ENCODE measurements around the gene LILRA6. TPM values are rescaled to one million over a fixed set of nuclear protein-coding genes. Genes with fewer than 3 reads are reported as not detected.
"Not testable (repeated sequence)": the region's sequence is repeated elsewhere in the genome, so short reads cannot be mapped to it uniquely, and the experiment has no call there.

LILRA6 gene
- total and polyA plus RNA-seq, 5 experiments from 2014 or later = 0.25 to 0.39 TPM; not detected in 3

- DNase-seq, H3K9me3 Mint-ChIP-seq, POLR2A ChIA-PET, H3K27ac Mint-ChIP-seq, H3K36me3 Mint-ChIP-seq, ATAC-seq: not testable (repeated sequence)
- H3K4me3 Mint-ChIP-seq = peak overlapping the region in 1 of 10 donors; percentile 47
- peaks cover 15 to 61% (median 42%) of the 10 kb centered on the region in 5 donors for H3K27me3 Mint-ChIP-seq
- H3K4me1 Mint-ChIP-seq = peaks cover 0 to 29% (median 0%) of the 10 kb centered on the region in 4 donors
Measured at GRCh38 chr19:54278571-54279195, 36.1 kb upstream of the LILRA6 start.

GRCh38 chr19:54278056-54278455, 35.5 kb upstream of the LILRA6 start:
- H3K27ac Mint-ChIP-seq, DNase-seq, ATAC-seq, H3K36me3 Mint-ChIP-seq, H3K9me3 Mint-ChIP-seq, POLR2A ChIA-PET: not testable (repeated sequence)
- peak overlapping the region in 1 of 10 donors; percentile 47 for H3K4me3 Mint-ChIP-seq
- peaks cover 16 to 61% (median 40%) of the 10 kb centered on the region in 5 donors for H3K27me3 Mint-ChIP-seq
- peaks cover 0 to 24% (median 0%) of the 10 kb centered on the region in 4 donors for H3K4me1 Mint-ChIP-seq

DNA sequence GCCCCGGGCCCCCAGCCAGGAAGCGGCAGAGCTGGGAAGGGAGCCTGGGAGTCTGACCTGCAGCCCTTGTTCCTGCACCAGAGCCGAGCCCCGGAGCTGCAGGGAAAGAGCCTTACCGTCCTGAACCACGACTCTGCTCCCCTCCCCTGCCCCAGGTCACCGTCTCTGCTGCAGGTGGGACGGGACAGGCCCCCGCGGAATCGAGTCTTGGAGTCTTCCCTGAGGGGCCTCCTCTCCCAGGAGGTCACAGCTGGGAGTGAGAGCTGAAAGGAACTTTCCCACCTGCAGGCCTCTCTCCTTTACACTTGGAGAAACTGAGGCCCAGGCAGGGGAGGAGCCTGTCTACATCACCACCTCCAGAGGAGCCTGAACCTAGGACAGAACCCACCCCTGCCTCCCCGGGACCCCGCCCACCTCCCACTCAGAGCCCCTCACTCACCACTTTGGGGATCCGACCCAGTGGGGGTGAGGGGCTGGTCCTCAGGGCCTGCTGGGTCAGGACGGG, 34.6 kb upstream of the LILRA6 start:
- H3K36me3 Mint-ChIP-seq, ATAC-seq, H3K4me3 Mint-ChIP-seq, H3K9me3 Mint-ChIP-seq, POLR2A ChIA-PET, DNase-seq, H3K27ac Mint-ChIP-seq: not testable (repeated sequence)
- Mint-ChIP-seq H3K4me1 (peaks cover 0 to 15% (median 0%) of the 10 kb centered on the region in 4 donors), H3K27me3 (peaks cover 15 to 62% (median 41%) of the 10 kb centered on the region in 5 donors)

DNA sequence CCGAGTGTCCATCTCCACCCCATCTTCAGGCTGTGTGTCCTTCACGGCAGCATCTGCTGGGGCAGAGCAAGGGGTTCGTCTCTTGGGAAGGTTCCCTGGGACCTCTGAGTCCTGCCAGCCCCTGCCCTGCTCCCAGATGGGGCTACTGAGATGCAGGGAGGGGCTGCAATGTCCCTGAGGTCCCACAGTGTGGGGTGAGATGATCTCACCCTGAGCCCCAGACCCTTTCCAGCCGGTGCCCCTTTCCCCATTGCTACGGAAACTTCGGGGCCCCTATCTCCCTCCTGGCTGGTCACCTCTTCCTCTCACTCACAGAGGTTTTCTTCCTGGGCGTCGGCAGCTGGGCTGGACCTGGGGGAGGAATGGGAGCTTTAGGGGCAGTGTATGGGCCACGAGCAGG, 33.4 kb upstream of the LILRA6 start:
- Mint-ChIP-seq H3K27me3 (peaks cover 10 to 58% (median 37%) of the 10 kb centered on the region in 5 donors), H3K27ac (no peak overlapping the region), H3K4me1 (peaks cover 0 to 5% (median 0%) of the 10 kb centered on the region in 4 donors), H3K4me3 (no peak overlapping the region), H3K36me3 (no peaks in the 10 kb centered on the region), H3K9me3 (no peaks in the 10 kb centered on the region)
- POLR2A ChIA-PET = no interaction called here
- DNase-seq (no peak), ATAC-seq (no peak)

DNA sequence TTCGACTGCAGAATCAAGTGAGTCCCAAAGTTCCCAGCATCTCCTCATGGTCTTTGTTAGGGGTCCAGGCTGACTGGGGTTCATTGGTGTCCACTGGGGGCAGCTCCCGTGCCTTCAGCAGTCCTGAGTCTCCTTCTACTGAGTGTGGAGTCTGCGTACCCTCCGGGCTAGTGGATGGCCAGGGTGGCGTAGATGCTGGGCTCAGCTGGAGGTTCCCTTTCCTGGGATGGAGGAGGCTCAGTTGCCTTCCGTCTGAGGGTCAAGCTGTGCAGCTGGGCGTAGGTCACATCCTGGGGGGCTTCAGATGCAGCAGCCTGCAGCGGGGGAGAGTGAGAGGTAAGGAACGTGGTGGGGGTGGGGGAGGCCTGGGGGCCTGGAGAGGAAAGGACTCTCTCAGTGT, 31.9 kb upstream of the LILRA6 start:
- H3K27ac Mint-ChIP-seq = peak overlapping the region in 1 of 10 donors; percentile 49
- POLR2A ChIA-PET, ATAC-seq, H3K9me3 Mint-ChIP-seq, H3K4me3 Mint-ChIP-seq, H3K36me3 Mint-ChIP-seq, DNase-seq, H3K4me1 Mint-ChIP-seq: not testable (repeated sequence)
- H3K27me3 Mint-ChIP-seq = peaks cover 10 to 44% (median 36%) of the 10 kb centered on the region in 5 donors

DNA sequence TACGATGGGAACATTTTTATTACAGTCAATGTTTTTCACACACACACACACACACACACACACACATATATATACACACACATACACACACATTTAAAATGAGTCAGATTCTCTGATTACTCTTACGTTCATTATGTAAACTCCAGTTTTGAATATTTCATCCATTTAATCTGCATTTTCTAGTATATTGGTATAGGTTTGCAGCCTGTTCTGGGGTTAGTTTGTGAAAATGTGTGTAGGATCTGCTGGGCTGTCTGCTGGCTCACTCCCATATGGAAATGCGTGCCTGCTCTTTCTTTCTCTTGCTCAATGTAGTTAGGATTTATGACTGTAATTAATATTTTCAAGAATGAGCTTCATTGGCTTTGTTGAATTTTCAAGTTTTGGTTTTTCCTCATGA, 31.2 kb upstream of the LILRA6 start:
- H3K27me3 Mint-ChIP-seq = peaks cover 8 to 37% (median 30%) of the 10 kb centered on the region in 5 donors
- no peaks in the 10 kb centered on the region for H3K4me1 Mint-ChIP-seq
- POLR2A ChIA-PET = no interaction called here
- ATAC-seq (no peak), DNase-seq (no peak)
- H3K4me3 Mint-ChIP-seq = no peak overlapping the region
- no peaks in the 10 kb centered on the region for H3K36me3 Mint-ChIP-seq
- H3K9me3 Mint-ChIP-seq = no peaks in the 10 kb centered on the region
- no peak overlapping the region for H3K27ac Mint-ChIP-seq

DNA sequence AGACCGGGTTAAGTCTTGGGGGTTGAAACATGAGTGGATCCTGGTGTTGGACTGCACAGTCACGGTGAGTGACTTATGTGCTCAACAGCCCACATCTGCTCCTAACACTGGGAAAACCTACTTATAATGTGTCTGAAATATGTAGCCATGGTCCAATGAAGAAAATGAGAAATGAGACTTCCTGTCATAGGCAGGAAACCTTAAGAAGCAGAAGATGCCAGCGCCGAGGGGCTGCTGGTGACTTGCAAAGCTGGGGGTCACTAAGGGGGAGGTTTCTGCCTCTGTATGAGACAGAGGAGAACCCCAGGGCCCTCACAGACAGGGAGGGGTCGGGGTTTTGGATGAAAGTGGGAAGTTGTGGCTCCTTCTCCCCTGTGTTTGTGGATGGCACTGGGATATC, 29.6 kb upstream of the LILRA6 start:
- H3K4me3 Mint-ChIP-seq, ATAC-seq, POLR2A ChIA-PET, H3K4me1 Mint-ChIP-seq, DNase-seq, H3K27ac Mint-ChIP-seq, H3K9me3 Mint-ChIP-seq, H3K36me3 Mint-ChIP-seq: not testable (repeated sequence)
- H3K27me3 Mint-ChIP-seq = peaks cover 8 to 34% (median 29%) of the 10 kb centered on the region in 5 donors

- POLR2A ChIA-PET, H3K9me3 Mint-ChIP-seq: not testable (repeated sequence)
- H3K27me3 Mint-ChIP-seq = peaks cover 8 to 33% (median 29%) of the 10 kb centered on the region in 5 donors
Measured at GRCh38 chr19:54271587-54271986, 29.0 kb upstream of the LILRA6 start.

GRCh38 chr19:54271106-54271505, 28.5 kb upstream of the LILRA6 start:
- H3K27me3 Mint-ChIP-seq = peaks cover 8 to 32% (median 26%) of the 10 kb centered on the region in 5 donors
- no peaks in the 10 kb centered on the region for H3K36me3 Mint-ChIP-seq
- H3K4me1 Mint-ChIP-seq = no peaks in the 10 kb centered on the region
- DNase-seq (no peak), ATAC-seq (no peak)
- H3K9me3 Mint-ChIP-seq = no peaks in the 10 kb centered on the region
- no peak overlapping the region for H3K27ac Mint-ChIP-seq
- no peak overlapping the region for H3K4me3 Mint-ChIP-seq
- POLR2A ChIA-PET = no interaction called here

More at GRCh38 chr19:54271587-54271986, 29.0 kb upstream of the LILRA6 start:
- H3K27ac Mint-ChIP-seq, ATAC-seq, DNase-seq, H3K36me3 Mint-ChIP-seq, H3K4me1 Mint-ChIP-seq, H3K4me3 Mint-ChIP-seq: not testable (repeated sequence)

DNA sequence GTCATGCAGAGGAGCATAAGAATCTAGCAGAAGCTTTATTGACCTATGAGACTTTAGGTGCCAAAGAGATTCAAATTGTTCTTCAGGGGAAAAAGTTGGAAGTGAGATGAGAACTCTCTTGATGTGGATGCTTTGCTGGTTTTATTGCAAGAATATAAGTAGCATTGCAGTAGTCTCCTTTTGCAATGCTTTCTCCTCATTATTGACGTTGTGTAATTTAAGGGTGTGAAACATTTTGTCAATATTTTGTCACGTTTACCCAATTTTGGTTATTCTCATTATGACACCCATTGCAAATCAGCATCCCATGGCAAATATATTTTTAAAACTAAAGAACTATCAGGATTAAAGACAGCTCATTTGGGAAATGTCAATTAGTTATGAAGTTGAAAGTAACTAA, 26.3 kb upstream of the LILRA6 start:
- POLR2A ChIA-PET = no interaction called here
- Mint-ChIP-seq H3K4me1 (peaks cover 0 to 4% (median 0%) of the 10 kb centered on the region in 4 donors), H3K9me3 (no peaks in the 10 kb centered on the region), H3K4me3 (no peak overlapping the region), H3K27me3 (peaks cover 16 to 28% (median 21%) of the 10 kb centered on the region in 5 donors), H3K36me3 (no peaks in the 10 kb centered on the region), H3K27ac (no peak overlapping the region)
- DNase-seq = no peak
- no peak for ATAC-seq

DNA sequence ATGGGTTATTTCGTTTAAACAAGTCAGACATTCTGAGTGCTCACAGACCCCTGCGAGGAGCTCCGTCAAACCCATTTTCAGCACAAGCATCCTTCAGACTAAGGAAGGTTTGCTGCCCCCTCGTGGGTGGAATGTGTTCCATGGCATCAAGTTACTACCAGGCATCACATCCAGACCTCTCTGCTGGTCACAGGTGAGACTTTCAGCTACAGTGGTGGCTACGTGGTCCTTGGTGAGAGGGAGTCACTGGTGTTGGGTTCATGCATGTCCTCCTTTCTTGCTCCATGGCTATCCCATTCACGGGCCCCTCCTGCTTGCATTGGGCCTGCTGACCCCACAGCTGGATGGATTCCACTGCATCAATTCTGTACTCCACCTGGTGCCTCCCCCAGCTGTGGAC, 23.5 kb upstream of the LILRA6 start:
- POLR2A ChIA-PET = no interaction called here
- Mint-ChIP-seq H3K36me3 (no peaks in the 10 kb centered on the region), H3K4me1 (peaks cover 0 to 4% (median 0%) of the 10 kb centered on the region in 4 donors), H3K27ac (peak overlapping the region in 1 of 10 donors; percentile 71), H3K4me3 (no peak overlapping the region), H3K9me3 (no peaks in the 10 kb centered on the region), H3K27me3 (peaks cover 12 to 20% (median 15%) of the 10 kb centered on the region in 5 donors)
- peak; percentile 52 to 61 for ATAC-seq
- DNase-seq = peak in 9 of 10 donors; percentile 26 to 78 (median 50)

- Mint-ChIP-seq H3K27me3 (peaks cover 7 to 12% (median 8%) of the 10 kb centered on the region in 5 donors), H3K4me1 (peaks cover 0 to 4% (median 0%) of the 10 kb centered on the region in 4 donors), H3K27ac (no peak overlapping the region), H3K4me3 (no peak overlapping the region), H3K36me3 (no peaks in the 10 kb centered on the region), H3K9me3 (no peaks in the 10 kb centered on the region)
- ATAC-seq (no peak), DNase-seq (no peak)
- POLR2A ChIA-PET = no interaction called here
Measured at GRCh38 chr19:54262470-54262869, 19.9 kb upstream of the LILRA6 start.

GRCh38 chr19:54262066-54262465, 19.5 kb upstream of the LILRA6 start:
- H3K4me3 Mint-ChIP-seq = no peak overlapping the region
- POLR2A ChIA-PET = no interaction called here
- H3K27ac Mint-ChIP-seq = no peak overlapping the region
- H3K36me3 Mint-ChIP-seq = no peaks in the 10 kb centered on the region
- no peaks in the 10 kb centered on the region for H3K9me3 Mint-ChIP-seq
- peaks cover 7 to 12% (median 8%) of the 10 kb centered on the region in 5 donors for H3K27me3 Mint-ChIP-seq
- no peak for ATAC-seq
- no peak for DNase-seq
- peaks cover 0 to 4% (median 0%) of the 10 kb centered on the region in 4 donors for H3K4me1 Mint-ChIP-seq

DNA sequence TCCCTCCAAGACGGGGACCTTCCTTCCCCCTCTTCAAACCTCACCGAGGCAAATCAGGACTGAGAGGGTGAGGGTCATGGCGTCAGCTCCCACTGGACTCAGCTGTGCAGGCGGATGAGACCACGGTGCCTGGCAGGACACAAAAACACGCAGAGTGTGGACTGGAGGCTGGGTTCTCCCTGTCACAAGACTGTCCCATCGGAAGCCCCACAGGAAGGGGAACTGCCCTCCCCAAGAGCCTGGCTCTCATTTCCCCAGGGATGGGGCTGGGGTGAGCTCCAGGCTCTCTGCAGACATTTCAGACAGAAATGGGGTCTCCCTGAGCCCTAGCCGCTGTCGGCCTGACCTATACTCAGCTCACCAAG, 14.5 kb upstream of the LILRA6 start, which contains the start of gene LILRB5:
Gene LILRB5 (minus strand): TSS at position 158 of the 365 bp plus-strand sequence. CDS start 80 bp downstream, at position 78.
- ATAC-seq = no peak

More for the DNA sequence above, 14.5 kb upstream of the LILRA6 start, which contains the start of gene LILRB5:
- Mint-ChIP-seq H3K27ac (peak within 1 kb of the TSS in 1 of 10 donors; percentile 17), H3K4me3 (no peak within 1 kb of the TSS), H3K4me1 (no peaks in the 10 kb centered on the region), H3K27me3 (peaks cover 0 to 19% (median 8%) of the 10 kb centered on the region in 5 donors), H3K9me3 (no peaks in the 10 kb centered on the region), H3K36me3 (no peaks in the 10 kb centered on the region)
- POLR2A ChIA-PET = no interaction called here
- no peak for DNase-seq

Data from naive thymus-derived CD8-positive, alpha-beta T cell (primary cell).